Measurements from ENCODE around the gene MFGE8. TPM values are rescaled to one million over a fixed set of nuclear protein-coding genes. Genes with fewer than 3 reads are reported as not detected.

Gene MFGE8
- polyA plus RNA-seq, 1 of the 3 experiments (the other 2 are of a cell fraction): 247 TPM

DNA sequence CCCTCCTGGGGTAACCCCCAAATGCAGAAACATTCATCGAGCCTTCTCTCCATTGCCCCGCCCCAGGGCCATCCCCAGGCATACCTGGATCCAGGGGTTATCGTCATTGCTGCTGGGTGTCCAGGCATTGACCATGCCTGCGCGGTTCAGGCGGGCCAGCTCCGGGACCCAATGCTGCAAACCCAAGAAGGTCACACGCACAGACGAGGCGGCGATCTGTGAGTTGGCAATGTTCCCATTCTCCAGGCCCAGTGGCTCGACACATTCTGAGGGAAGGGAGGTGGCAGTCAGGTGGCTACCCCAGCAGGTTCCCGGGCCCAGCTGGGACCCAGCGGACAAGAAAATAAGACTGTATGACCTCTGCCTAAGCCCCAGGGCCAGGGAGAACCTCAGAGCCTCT is 6.1 kb downstream of the MFGE8 start:
- Histone ChIP-seq H3F3A (replicated peaks; ENCODE audit: insufficient read depth) (no peaks in the 10 kb centered on the region), H3K9me2 (no peaks in the 10 kb centered on the region), H3K79me2 (ENCODE audit: insufficient read depth) (peaks cover 10% of the 10 kb centered on the region; the same call in 1 of the 2 replicates), H2AFZ (ENCODE audit: low read depth) (no peak overlapping the region), H3K27ac (ENCODE audit: low read depth in 2 of 2, low read length in 1 of 2) (no peak overlapping the region), H3K27me3 (ENCODE audit: insufficient read depth) (no peaks in the 10 kb centered on the region), H3K4me3 (ENCODE audit: low read depth in 2 of 2, low read length in 1 of 2) (no peak overlapping the region), H3K4me2 (no peak overlapping the region), H3K36me3 (replicated peaks in 1 of 2; ENCODE audit: control insufficient read depth in 1 of 2, insufficient read depth in 2 of 2, low read length in 1 of 2) (peaks cover 3 to 30% of the 10 kb centered on the region in 2 experiments), H3K9ac (no peak overlapping the region), H4K20me1 (ENCODE audit: insufficient read depth) (no peaks in the 10 kb centered on the region), H3K9me3 (no peaks in the 10 kb centered on the region), H3K4me1 (ENCODE audit: control insufficient read depth in 1 of 2, insufficient read depth in 2 of 2, low read depth in 1 of 2, low read length in 1 of 2) (peaks cover 5 to 7% of the 10 kb centered on the region in 2 experiments; a peak in 2 of 4 replicates)
- TF ChIP-seq NFIC (IDR thresholded peaks at IDR 0.05; ENCODE audit: borderline replicate concordance) (no peak), CHD2 (IDR thresholded peaks at IDR 0.05; ENCODE audit: low read length, partially characterized antibody) (no peak), MXI1 (IDR thresholded peaks at IDR 0.05; ENCODE audit: low read depth, low read length) (no peak), RAD21 (IDR thresholded peaks at IDR 0.05; ENCODE audit: low read length) (no peak), TCF12 (IDR thresholded peaks at IDR 0.05) (no peak), SMC3 (IDR thresholded peaks at IDR 0.05; ENCODE audit: low read depth, low read length) (no peak), ELF1 (IDR thresholded peaks at IDR 0.05) (no peak), POLR2AphosphoS5 (IDR thresholded peaks at IDR 0.05; ENCODE audit: low read depth, low read length) (no peak), EP300 (IDR thresholded peaks at IDR 0.05; ENCODE audit: borderline replicate concordance in 1 of 2, low read depth in 1 of 2, low read length in 1 of 2) (no peak), ZBTB33 (IDR thresholded peaks at IDR 0.05; ENCODE audit: borderline replicate concordance, low read depth) (no peak), RCOR1 (IDR thresholded peaks at IDR 0.05; ENCODE audit: low read length) (no peak), RXRA (IDR thresholded peaks at IDR 0.05; ENCODE audit: borderline replicate concordance, low read depth) (no peak), TAF1 (IDR thresholded peaks at IDR 0.05; ENCODE audit: borderline replicate concordance, low read depth, low read length) (no peak)
- TF ChIP-seq, protein P1, sequence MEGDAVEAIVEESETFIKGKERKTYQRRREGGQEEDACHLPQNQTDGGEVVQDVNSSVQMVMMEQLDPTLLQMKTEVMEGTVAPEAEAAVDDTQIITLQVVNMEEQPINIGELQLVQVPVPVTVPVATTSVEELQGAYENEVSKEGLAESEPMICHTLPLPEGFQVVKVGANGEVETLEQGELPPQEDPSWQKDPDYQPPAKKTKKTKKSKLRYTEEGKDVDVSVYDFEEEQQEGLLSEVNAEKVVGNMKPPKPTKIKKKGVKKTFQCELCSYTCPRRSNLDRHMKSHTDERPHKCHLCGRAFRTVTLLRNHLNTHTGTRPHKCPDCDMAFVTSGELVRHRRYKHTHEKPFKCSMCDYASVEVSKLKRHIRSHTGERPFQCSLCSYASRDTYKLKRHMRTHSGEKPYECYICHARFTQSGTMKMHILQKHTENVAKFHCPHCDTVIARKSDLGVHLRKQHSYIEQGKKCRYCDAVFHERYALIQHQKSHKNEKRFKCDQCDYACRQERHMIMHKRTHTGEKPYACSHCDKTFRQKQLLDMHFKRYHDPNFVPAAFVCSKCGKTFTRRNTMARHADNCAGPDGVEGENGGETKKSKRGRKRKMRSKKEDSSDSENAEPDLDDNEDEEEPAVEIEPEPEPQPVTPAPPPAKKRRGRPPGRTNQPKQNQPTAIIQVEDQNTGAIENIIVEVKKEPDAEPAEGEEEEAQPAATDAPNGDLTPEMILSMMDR (IDR thresholded peaks at IDR 0.05): no peak
- TF ChIP-seq, protein P2, sequence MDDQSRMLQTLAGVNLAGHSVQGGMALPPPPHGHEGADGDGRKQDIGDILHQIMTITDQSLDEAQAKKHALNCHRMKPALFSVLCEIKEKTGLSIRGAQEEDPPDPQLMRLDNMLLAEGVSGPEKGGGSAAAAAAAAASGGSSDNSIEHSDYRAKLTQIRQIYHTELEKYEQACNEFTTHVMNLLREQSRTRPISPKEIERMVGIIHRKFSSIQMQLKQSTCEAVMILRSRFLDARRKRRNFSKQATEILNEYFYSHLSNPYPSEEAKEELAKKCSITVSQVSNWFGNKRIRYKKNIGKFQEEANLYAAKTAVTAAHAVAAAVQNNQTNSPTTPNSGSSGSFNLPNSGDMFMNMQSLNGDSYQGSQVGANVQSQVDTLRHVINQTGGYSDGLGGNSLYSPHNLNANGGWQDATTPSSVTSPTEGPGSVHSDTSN (IDR thresholded peaks at IDR 0.05): no peak
- ChIA-PET POLR2A (no interaction called here), CTCF (interaction anchor here (1.6 to 2.9 kb wide), 2 partner anchors 110 to 271 kb away, joined by 3 to 15 read pairs; no protein-coding TSS in a partner anchor)
- DNase-seq: no peak
- 94% methylated on average over 14 of the region's 14 CpGs for WGBS (ENCODE audit: low lambda C conversion rate)

Data from SK-N-SH (cell line).